GM21717 (cell line): ENCODE data around the gene RABGEF1.
"Not testable (repeated sequence)": the region's sequence is repeated elsewhere in the genome, so short reads cannot be mapped to it uniquely, and the experiment has no call there.

Experiments
- ATAC-seq: cut with Tn5 transposase; IDR thresholded peaks from one replicate; pipeline ENCODE4 v1.9.1; 2021; ENCODE audit warnings: mild to moderate bottlenecking, moderate library complexity; ENCODE audit not compliant: unreplicated experiment

RABGEF1 gene

DNA sequence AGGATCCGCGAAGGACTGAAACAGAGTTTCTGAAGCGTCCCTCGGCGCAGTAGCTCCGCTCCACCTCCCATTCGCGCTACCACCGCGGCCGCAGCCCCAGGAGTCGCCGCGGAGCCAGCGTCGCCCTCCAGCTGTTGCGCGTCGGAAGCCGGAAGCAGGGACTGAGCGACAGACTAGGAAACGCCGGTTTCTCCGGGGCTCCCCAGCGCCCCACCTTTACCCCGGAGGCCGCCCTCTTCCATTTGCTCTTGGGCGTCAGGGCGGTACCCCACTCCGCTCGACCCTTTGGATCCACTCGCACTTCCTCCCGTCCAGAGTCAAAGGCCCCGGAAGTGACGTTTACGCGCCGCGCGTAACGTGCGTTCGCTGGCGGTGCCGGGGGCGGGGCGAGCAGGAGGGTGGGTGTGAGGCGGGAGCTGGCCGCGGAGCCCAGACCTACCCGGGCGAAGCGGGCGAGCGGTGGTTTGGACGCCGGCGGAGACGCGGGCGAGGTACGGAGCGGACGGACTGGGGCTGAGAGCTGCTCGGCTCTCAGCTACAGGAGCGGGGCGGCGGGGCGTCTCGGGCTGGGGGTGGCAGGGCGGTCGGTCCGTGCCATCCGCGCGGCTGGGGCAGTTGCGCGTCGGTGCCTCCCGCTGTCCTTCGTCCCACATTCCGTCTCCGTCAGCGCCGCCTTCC lies at the start of gene RABGEF1:
Gene RABGEF1, plus strand, starts transcription at position 432 of the 678 bp plus-strand sequence. CDS start 31,167 bp downstream, outside the sequence.
- ATAC-seq: peak; percentile 85

GRCh38 chr7:66693331-66693730 lies 47.2 kb upstream of the RABGEF1 start:
- no peak for ATAC-seq

DNA sequence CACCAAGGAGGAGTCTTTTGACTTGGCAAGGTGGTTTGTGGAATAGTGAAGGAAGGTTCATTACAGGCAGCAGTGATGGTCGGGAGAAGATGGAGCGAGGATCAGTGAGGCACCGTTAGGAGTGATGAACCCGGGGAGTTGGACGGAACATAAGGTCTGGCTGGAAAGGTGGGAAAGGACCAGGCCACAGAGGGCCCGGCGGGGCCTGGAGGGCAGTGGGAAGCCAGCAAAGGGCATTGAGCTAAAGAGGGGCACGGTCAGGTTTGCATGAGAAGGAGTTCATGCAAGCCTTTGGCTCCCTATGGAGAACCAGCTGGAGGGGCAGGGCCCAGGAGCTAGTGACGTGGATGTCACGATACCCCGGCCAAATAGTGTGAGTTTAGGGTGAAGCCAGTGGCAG lies 46.2 kb upstream of the RABGEF1 start:
- ATAC-seq: no peak

DNA sequence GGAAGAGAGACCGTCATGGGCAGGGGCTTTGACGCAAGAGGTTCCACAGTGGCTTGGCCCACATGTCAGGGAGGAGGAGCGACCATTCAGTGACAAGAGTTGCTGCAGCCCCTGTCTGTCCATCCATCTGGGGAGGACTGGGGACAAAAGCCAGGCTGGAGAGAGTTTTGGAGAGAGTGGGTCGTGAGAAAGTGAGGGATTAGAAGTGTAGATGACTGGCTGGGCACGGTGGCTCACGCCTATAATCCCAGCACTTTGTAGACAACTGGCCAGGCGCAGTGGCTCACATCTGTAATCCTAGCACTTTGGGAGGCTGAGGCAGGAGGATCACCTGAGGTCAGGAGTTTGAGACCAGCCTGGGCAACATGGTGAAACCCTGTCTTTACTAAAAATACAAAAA lies 45.1 kb upstream of the RABGEF1 start:
- ATAC-seq: not testable (repeated sequence)

DNA sequence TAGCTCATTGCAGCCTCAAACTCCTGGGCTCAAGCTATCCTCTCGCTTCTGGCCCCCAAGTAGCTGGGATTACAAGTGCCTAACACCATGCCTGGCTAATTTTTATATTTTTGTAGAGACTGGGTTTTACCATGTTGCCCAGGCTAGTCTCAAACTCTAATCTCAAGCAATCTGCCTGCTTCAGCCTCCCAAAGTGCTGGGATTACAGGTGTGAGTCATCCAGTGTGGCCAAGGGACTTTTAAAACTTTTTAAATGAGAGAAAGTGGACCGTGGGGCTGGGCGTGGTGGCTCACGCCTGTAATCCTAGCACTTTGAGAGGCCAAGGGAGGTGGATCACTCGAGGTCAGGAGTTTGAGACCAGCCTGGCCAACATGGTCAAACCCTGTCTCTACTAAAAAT lies 44.4 kb upstream of the RABGEF1 start:
- ATAC-seq: not testable (repeated sequence)

- ATAC-seq: no peak
Observed at GRCh38 chr7:66696774-66697191, 43.8 kb upstream of the RABGEF1 start.

GRCh38 chr7:66697449-66698438 lies 42.8 kb upstream of the RABGEF1 start:
- no peak for ATAC-seq

DNA sequence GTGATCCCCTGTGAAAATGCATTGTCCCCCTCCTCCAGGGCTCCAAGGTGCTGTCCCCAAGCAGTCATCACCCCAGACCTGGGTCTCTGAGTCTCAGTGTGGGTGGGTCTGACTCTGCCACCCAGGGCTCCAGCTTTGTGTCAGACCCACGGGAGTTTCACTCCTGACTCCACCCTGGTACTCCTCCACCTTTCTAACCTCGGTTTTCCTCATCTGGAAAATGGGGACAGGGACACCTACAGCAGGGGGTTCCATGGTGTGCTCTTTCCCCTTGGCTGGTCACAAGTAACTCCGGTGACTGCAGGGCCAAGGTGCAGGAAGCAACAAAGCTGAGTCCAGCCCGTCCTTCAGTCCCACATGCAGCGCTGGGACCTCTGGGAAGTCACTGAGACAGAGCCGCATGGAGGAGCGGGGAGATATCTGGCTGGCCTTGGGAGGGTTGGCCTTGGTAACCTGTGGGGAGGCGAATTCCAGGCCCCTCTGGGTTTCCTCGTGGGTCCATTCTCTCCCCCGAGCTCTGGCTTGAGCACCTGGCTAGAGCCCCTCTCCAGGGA lies 41.8 kb upstream of the RABGEF1 start:
- no peak for ATAC-seq

DNA sequence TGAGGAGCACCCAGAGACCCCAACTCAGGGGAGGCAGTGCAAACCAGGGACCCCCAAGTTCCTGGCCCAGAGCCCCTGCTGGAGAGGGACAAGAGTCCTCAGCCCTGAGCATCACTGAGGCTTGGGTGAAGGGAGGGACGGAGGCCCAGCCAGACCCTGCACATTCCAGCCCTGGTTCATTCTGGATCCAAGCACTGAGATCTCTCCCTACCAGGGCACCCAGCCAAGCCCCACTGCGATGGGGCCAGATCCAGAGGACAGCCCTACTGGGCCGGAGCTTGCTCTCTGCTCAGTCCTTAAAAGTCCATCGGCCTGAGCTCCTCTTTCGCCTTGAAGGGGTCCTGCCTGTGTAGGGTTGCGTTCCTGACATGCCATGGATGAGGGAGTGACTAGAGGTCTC lies 40.5 kb upstream of the RABGEF1 start:
- ATAC-seq: no peak

DNA sequence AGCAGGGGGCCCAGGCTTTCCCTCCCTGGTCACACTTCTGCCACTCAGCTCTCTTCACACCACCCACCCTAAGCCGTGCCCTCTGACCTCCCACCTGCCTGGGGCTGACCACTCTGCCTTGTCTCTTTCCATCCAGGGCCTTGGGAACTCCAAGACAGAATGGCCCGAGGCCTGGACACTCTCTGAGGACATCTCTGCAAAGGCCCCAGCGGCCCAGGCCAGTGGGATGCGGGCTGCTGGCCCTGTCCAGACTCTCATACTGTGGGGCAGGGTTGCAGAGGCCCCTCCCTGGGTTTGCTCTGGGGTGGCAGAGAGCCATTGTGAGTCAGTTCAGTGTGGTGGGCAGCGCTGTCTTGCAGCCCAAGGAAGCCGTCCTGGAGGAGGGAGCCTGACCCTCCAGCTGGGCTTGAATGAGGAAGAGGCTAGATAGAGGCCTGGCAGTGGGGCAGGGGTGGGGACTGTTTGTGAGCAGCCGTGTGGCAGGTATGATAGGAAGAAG lies 39.9 kb upstream of the RABGEF1 start:
- ATAC-seq: no peak

- no peak for ATAC-seq
Observed at GRCh38 chr7:66707825-66708224, 32.7 kb upstream of the RABGEF1 start.

GRCh38 chr7:66710752-66711151 lies 29.8 kb upstream of the RABGEF1 start:
- not testable (repeated sequence) for ATAC-seq

- no peak for ATAC-seq
Observed at GRCh38 chr7:66713687-66714086, 26.8 kb upstream of the RABGEF1 start.

DNA sequence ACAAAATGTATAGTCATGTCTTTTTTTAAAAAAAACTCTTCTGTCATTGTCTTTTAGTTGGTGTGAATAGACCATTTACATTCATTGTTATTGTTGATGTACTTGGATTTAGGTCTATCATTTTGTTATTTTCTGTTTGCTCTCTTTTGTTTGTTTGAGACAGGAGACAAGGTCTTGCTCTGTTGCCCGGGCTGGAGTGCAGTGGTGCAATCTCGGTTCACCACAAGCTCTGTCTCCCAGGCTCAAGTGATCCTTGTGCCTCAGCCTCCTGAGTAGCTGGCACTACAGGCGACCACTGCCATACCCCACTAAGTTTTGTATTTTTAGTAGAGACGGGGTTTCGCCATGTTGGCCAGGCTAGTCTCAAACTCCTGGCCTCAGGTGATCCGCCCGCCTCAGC lies 23.9 kb upstream of the RABGEF1 start:
- not testable (repeated sequence) for ATAC-seq

- ATAC-seq: no peak
Observed at GRCh38 chr7:66720561-66720960, 20.0 kb upstream of the RABGEF1 start.

DNA sequence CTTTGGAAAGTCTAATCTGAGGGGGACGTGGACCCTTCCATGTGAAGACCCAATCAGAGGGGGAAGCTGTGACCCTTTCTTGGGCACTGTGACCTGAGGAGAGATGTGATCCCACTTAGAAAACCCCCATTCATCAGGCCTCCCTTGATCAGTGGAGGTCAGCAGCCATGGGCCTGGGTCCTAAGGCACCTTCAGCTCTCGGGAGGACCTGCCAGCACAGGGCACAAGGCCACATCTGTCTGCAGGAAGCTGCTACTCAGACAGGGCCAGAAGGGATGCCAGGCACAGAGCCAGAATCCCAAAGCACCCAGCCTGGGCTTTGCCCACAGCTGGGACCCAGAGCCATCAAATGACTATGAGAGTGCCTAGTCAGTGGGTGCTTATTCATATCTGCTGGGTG lies 14.7 kb upstream of the RABGEF1 start:
- no peak for ATAC-seq

- ATAC-seq: no peak
Observed at GRCh38 chr7:66727058-66727457, 13.5 kb upstream of the RABGEF1 start.

DNA sequence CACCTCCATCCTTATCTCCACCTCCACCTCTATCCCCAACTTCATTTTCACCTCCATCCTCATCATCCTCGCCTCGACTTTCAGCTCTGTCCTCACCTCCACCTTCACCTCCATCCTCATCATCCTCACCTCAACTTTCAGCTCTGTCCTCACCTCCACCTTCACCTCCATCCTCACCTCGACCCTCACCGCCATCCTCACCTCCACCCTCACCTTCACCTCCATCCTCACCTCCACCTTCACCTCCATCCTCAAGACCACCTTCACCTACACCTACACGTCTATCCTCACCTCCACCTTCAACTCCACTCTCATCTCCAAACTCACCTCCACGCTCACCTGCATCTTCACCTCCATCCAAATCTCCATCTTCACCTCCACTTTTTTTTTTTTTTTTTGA lies 12.0 kb upstream of the RABGEF1 start:
- no peak for ATAC-seq

DNA sequence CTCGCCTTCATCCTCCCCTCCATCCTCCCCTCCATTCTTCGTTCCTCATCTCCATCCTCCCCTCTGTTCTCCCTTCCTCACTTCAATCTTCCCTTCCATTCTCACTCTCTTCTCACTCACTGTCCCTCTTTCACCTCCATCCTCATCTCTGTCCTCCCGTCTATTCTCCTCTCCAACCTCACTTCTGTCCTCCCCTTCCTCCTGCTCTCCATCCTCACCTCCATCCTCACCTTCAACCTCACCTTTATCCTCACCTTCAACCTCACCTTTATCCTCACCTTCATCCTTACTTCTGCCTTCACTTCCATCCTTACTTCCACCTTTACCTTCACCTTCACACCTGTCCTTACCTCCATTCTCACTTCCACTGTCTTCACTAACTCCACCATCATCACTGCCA lies 11.3 kb upstream of the RABGEF1 start:
- no peak for ATAC-seq

GRCh38 chr7:66731986-66732385 lies 8.5 kb upstream of the RABGEF1 start:
- ATAC-seq: no peak

DNA sequence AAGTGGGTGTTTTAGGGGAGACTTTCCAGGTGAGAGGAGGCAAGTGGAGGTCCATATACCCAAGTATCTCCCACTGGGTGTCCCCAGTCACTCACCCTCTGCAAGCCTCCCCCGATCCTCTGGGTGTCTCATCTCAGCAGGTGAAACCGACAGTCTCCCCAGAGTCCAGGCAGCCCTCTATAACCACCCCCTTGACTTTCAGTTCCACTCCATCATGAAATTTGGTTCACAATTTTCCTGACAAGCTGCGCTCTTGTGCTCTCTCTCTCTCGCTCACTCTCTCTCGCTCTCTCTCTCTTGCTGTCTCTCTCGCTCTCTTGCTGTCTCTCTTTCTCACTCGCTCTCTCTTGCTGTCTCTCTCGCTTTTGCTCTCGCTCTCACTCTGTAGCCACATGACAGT lies 8.1 kb upstream of the RABGEF1 start:
- ATAC-seq: no peak
